CD4-positive, alpha-beta memory T cell (primary cell): ENCODE measurements around the gene ZDHHC14. TPM values are rescaled to one million over a fixed set of nuclear protein-coding genes. Genes with fewer than 3 reads are reported as not detected.

Experiments used
- CTCF ChIA-PET: fragments of 350-600 bp; sonication (Branson Sonifier 250); formaldehyde crosslinking; loops from one replicate; lab custom pipeline; 2021; ENCODE audit warnings: inconsistent platforms; ENCODE audit not compliant: partially characterized antibody; lab: Charles Lee
- POLR2A ChIA-PET: fragments of 350-600 bp; sonication (Branson Sonifier 250); formaldehyde crosslinking; loops from one replicate; lab custom pipeline; 2021; ENCODE audit not compliant: partially characterized antibody; lab: Charles Lee
- DNase-seq, 5 donors: peaks; one replicate each; pipeline versions ENCODE4 v3.0.0 to v3.0.0-alpha.2; 2020 to 2022; ENCODE audit warnings: mixed read lengths in 1 of 5
- H3K27ac ChIP-seq: one replicate; pipeline ENCODE4 v1.7.0; 2013; ENCODE audit warnings: low read depth, low read length
- H3K27me3 ChIP-seq: 2 replicates; pipeline ENCODE4 v1.7.0; 2013; ENCODE audit warnings: mild to moderate bottlenecking, low read length, moderate library complexity; ENCODE audit not compliant: insufficient read depth
- H3K36me3 ChIP-seq: 2 replicates; pipeline ENCODE4 v1.7.0; 2013; ENCODE audit warnings: mild to moderate bottlenecking, low read length, moderate library complexity; ENCODE audit not compliant: insufficient read depth
- H3K4me1 ChIP-seq: 2 replicates; pipeline ENCODE4 v1.7.0; 2013; ENCODE audit warnings: mild to moderate bottlenecking, low read length, moderate library complexity; ENCODE audit not compliant: insufficient read depth
- H3K4me3 ChIP-seq, 2 donors: one replicate each; pipeline ENCODE4 v1.7.0; 2013; ENCODE audit warnings: low read length in 2 of 2, mild to moderate bottlenecking in 1 of 2
- H3K9me3 ChIP-seq, 2 donors: one replicate each; pipeline ENCODE4 v1.7.0; 2013; ENCODE audit warnings: low read length in 2 of 2, control low read depth in 1 of 2; ENCODE audit not compliant: control insufficient read depth in 1 of 2
- H3K27ac Mint-ChIP-seq, 7 donors: one replicate each; pipeline ENCODE4 v1.8.0; 2020 to 2021; ENCODE audit warnings: mixed read lengths in 7 of 7, mild to moderate bottlenecking in 6 of 7, inconsistent platforms in 3 of 7, moderate library complexity in 3 of 7
- H3K27me3 Mint-ChIP-seq, 2 donors: one replicate each; pipeline ENCODE4 v1.8.0; 2020 to 2021; ENCODE audit warnings: mixed read lengths in 2 of 2
- H3K36me3 Mint-ChIP-seq, 2 donors: one replicate each; pipeline ENCODE4 v1.8.0; 2020 to 2021; ENCODE audit warnings: mixed read lengths in 2 of 2, inconsistent platforms in 1 of 2, mild to moderate bottlenecking in 1 of 2
- H3K4me1 Mint-ChIP-seq, 4 donors: one replicate each; pipeline ENCODE4 v1.8.0; 2020 to 2021; ENCODE audit warnings: mixed read lengths in 4 of 4, mild to moderate bottlenecking in 1 of 4
- H3K4me3 Mint-ChIP-seq, 8 donors: one replicate each; pipeline ENCODE4 v1.8.0; 2020 to 2021; ENCODE audit warnings: mixed read lengths in 8 of 8, mild to moderate bottlenecking in 7 of 8, moderate library complexity in 6 of 8, inconsistent platforms in 3 of 8
- H3K9me3 Mint-ChIP-seq, 8 donors: one replicate each; pipeline ENCODE4 v1.8.0; 2020 to 2021; ENCODE audit warnings: mixed read lengths in 8 of 8, mild to moderate bottlenecking in 5 of 8, inconsistent platforms in 3 of 8, moderate library complexity in 1 of 8
- intact Hi-C: fragments of 100-400 bp; cut with micrococcal nuclease; formaldehyde crosslinking; loops from one replicate; pipeline ENCODE4 v1.15.1; 2023
- polyA plus RNA-seq, 2 donors: library from polyadenylated mRNA; unstranded; fragments of 300-500 nt; fragmentation: Illumina TruSeq; gene quantifications; one replicate each; pipeline ENCODE4 v1.2.3, GENCODE V29; 2021
- total RNA-seq, 2 experiments: library from RNA; stranded (reverse); gene quantifications; one replicate each; pipeline ENCODE4 v1.2.3, GENCODE V29; 2021

Gene ZDHHC14
- total and polyA plus RNA-seq, 4 experiments from 2014 or later: 1.5 to 1.9 (median 1.7) TPM

DNA sequence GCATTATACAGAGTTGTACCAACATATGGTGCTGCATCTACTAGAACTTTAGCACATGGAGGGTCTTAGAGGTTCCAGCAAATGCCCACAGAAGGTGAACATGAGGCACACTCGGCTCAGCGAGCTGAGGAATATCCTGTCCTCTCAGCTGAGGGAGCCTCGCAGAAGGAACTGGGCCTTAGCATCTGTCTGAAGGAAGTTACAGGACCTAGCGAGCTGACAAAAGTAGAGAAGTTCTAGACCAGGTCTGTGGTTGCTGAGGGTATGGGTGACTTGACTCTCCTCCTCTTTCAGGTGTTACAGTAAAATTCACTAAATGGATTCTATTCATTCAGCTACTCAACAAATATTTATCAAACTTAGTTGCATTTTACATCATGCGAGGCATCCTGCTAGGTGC lies 157.2 kb downstream of the ZDHHC14 start:
- peak overlapping the region in 1 of 8 donors; percentile 14 for H3K4me3 Mint-ChIP-seq
- CTCF ChIA-PET: no interaction called here
- peaks cover 25 to 46% (median 37%) of the 10 kb centered on the region in 4 donors for H3K4me1 Mint-ChIP-seq
- DNase-seq: no peak
- H3K27ac ChIP-seq: no peak overlapping the region
- peak overlapping the region in 6 of 7 donors; percentile 54 to 87 (median 72) for H3K27ac Mint-ChIP-seq
- POLR2A ChIA-PET: interaction anchor here (0.8 to 1.4 kb wide), 3 partner anchors 11 to 32 kb away, joined by 3 to 6 read pairs (median 3); no protein-coding TSS in a partner anchor
- H3K36me3 Mint-ChIP-seq: peaks cover 0 to 3% of the 10 kb centered on the region in 2 donors
- H3K4me1 ChIP-seq: peaks cover 41% of the 10 kb centered on the region
- peaks cover 0 to 2% (median 0%) of the 10 kb centered on the region in 8 donors for H3K9me3 Mint-ChIP-seq
- no peaks in the 10 kb centered on the region for H3K9me3 ChIP-seq
- no peaks in the 10 kb centered on the region for H3K27me3 Mint-ChIP-seq
- intact Hi-C loops: no loop called here
- H3K27me3 ChIP-seq: no peaks in the 10 kb centered on the region
- H3K4me3 ChIP-seq: no peak overlapping the region
- H3K36me3 ChIP-seq: no peaks in the 10 kb centered on the region

- ChIA-PET CTCF (no interaction called here), POLR2A (interaction anchor here (1.4 kb wide), 2 partner anchors 11 to 32 kb away, joined by 3 to 6 read pairs; no protein-coding TSS in a partner anchor)
- Histone ChIP-seq H3K9me3 (no peaks in the 10 kb centered on the region), H3K4me3 (no peak overlapping the region), H3K27me3 (no peaks in the 10 kb centered on the region), H3K4me1 (peaks cover 41% of the 10 kb centered on the region), H3K36me3 (no peaks in the 10 kb centered on the region), H3K27ac (no peak overlapping the region)
- no peak for DNase-seq
- peak overlapping the region in 5 of 7 donors; percentile 54 to 87 (median 81) for H3K27ac Mint-ChIP-seq
- H3K27me3 Mint-ChIP-seq: no peaks in the 10 kb centered on the region
- intact Hi-C loops: no loop called here
- peak overlapping the region in 2 of 8 donors; percentile 9 to 14 for H3K4me3 Mint-ChIP-seq
- H3K9me3 Mint-ChIP-seq: peaks cover 0 to 2% (median 0%) of the 10 kb centered on the region in 8 donors
- peaks cover 25 to 43% (median 36%) of the 10 kb centered on the region in 4 donors for H3K4me1 Mint-ChIP-seq
- peaks cover 3 to 6% of the 10 kb centered on the region in 2 donors for H3K36me3 Mint-ChIP-seq
Measured at GRCh38 chr6:157538698-157539097, 157.7 kb downstream of the ZDHHC14 start.

DNA sequence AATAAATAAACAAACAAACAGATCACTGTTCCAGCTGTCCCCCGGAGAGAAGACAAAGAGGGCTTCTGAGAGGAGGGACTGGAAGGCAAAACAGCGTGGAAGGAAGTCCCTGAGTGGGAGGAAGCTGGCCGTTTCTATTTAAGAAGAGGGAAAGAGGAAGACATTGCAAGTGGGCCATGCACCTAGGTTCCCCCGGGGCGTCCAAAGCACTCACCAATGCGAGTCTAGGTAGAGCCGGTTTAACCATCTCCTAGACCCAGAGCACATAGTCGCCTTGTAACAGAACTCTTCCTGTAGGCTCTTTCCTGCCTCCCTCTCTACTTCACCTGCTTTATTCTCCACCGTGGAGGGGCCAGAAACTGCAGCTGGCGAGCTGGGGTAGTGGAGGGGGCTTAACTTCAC lies 158.4 kb downstream of the ZDHHC14 start:
- no peak for DNase-seq
- H3K36me3 Mint-ChIP-seq: peaks cover 4 to 7% of the 10 kb centered on the region in 2 donors
- no peak overlapping the region for H3K4me3 Mint-ChIP-seq
- H3K9me3 Mint-ChIP-seq: peaks cover 0 to 2% (median 0%) of the 10 kb centered on the region in 8 donors
- peak overlapping the region in 3 of 7 donors; percentile 6 to 69 (median 17) for H3K27ac Mint-ChIP-seq
- no peaks in the 10 kb centered on the region for H3K36me3 ChIP-seq
- H3K27ac ChIP-seq: no peak overlapping the region
- H3K27me3 ChIP-seq: no peaks in the 10 kb centered on the region
- intact Hi-C loops: no loop called here
- H3K9me3 ChIP-seq: no peaks in the 10 kb centered on the region
- ChIA-PET CTCF (no interaction called here), POLR2A (interaction anchor here (1.4 kb wide), 1 partner anchor 31 kb away, joined by 3 read pairs; no protein-coding TSS in a partner anchor)
- H3K4me1 ChIP-seq: peaks cover 41% of the 10 kb centered on the region
- H3K27me3 Mint-ChIP-seq: no peaks in the 10 kb centered on the region
- peaks cover 25 to 43% (median 36%) of the 10 kb centered on the region in 4 donors for H3K4me1 Mint-ChIP-seq
- no peak overlapping the region for H3K4me3 ChIP-seq

DNA sequence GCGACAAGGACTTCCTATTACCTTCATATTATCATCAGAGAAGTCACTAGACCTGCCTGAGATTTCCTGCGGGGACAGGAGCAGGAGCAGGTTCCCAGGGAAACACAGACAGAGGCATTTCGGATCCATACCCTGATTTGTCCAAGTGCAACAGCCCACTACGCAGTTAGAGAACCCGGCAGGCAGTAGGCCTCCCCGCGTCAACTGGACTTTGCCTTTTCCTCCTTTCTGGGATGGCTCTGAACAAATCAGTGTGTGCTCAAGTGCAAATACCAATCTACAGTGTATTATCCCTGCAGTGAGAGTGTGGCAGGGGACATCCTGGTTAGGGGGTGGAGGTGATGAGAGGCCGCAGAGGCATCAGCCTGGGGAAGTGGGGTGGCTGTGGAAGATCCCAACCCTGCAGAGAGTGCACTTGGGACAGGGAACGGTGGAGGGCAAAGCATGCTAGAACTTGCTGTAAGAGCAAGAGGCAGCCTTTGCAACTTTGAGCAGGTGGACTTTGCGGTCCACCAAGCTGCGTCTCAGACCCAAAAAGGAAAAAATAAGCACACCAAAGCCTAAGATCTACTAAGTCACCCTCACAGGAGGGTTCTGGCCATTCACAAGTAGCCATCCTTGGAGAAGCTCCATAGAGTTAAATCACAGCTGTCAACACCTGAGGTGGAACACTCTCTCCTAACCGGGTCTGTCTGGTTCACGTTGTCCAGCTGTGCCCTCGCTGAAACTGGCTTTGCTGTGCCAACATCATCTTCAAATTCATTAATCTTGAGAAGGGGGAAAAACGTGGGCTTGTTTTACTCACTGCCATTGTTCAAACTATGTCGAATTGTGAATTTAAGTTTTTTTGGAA lies 159.1 kb downstream of the ZDHHC14 start:
- ChIA-PET CTCF (no interaction called here), POLR2A (interaction anchor here (1.4 kb wide), 1 partner anchor 31 kb away, joined by 3 read pairs; no protein-coding TSS in a partner anchor)
- peaks cover 35% of the 10 kb centered on the region for H3K4me1 ChIP-seq

DNA sequence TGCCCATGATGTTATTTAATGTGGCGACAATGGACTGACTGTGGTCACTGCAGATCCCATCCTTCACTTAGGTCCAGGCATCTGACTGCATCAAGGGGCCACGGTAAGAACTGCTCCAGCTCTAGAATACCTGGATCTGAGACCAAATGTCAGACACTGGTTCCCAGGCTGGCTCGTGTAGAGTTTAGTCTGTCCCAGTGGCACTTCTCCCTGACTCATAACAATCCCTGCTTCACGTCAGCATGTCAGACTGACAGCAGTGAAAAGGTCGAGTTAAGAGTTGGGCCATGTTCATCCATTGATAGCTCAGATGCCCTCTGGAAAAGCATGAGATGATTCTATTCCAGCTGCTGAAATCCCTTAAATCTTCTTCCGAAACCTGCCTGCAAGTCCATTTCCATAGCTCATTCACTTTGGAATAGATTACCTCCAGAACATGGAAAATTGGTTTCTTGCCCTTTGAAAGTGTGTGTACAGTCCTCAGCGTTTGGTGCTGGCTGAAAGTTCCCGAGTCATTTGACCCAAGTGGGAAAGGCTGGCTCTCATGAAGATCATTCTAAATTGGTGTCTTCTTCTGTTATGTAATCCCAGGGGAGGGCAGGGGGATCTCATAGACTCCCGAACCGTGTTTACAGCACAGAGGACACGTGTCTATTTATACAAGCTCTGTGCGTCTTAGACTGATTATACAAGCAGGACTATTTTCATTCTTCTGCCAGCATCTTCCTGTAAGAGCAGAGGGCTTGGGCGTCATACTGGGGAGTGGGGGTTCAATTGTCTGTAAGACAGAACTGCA lies 160.8 kb downstream of the ZDHHC14 start:
- H3K27me3 Mint-ChIP-seq: no peaks in the 10 kb centered on the region
- no peak for DNase-seq
- ChIA-PET CTCF (interaction anchor here (1.5 to 1.7 kb wide), 2 partner anchors 12 to 54 kb away, joined by 3 to 4 read pairs; no protein-coding TSS in a partner anchor), POLR2A (interaction anchor here (1.2 kb wide), 1 partner anchor 17 kb away, joined by 3 read pairs; no protein-coding TSS in a partner anchor)
- H3K27ac ChIP-seq: no peak overlapping the region
- H3K36me3 ChIP-seq: no peaks in the 10 kb centered on the region
- no peak overlapping the region for H3K27ac Mint-ChIP-seq
- peaks cover 4 to 17% of the 10 kb centered on the region in 2 donors for H3K36me3 Mint-ChIP-seq
- H3K4me3 ChIP-seq: no peak overlapping the region
- H3K4me1 ChIP-seq: peaks cover 20% of the 10 kb centered on the region
- no peaks in the 10 kb centered on the region for H3K27me3 ChIP-seq
- H3K9me3 Mint-ChIP-seq: peaks cover 0 to 5% (median 0%) of the 10 kb centered on the region in 8 donors
- no peak overlapping the region for H3K4me3 Mint-ChIP-seq
- no peaks in the 10 kb centered on the region for H3K9me3 ChIP-seq
- H3K4me1 Mint-ChIP-seq: peaks cover 8 to 26% (median 18%) of the 10 kb centered on the region in 4 donors
- intact Hi-C loops: no loop called here

More for the DNA sequence above, 159.1 kb downstream of the ZDHHC14 start:
- Histone ChIP-seq H3K4me3 (no peak overlapping the region), H3K9me3 (no peaks in the 10 kb centered on the region), H3K27ac (no peak overlapping the region), H3K27me3 (no peaks in the 10 kb centered on the region), H3K36me3 (no peaks in the 10 kb centered on the region)
- no peaks in the 10 kb centered on the region for H3K27me3 Mint-ChIP-seq
- peaks cover 23 to 40% (median 32%) of the 10 kb centered on the region in 4 donors for H3K4me1 Mint-ChIP-seq
- no peak overlapping the region for H3K4me3 Mint-ChIP-seq
- peaks cover 0 to 4% (median 0%) of the 10 kb centered on the region in 8 donors for H3K9me3 Mint-ChIP-seq
- peaks cover 4 to 13% of the 10 kb centered on the region in 2 donors for H3K36me3 Mint-ChIP-seq
- DNase-seq: no peak
- peak overlapping the region in 1 of 7 donors; percentile 17 for H3K27ac Mint-ChIP-seq
- intact Hi-C loops: no loop called here

DNA sequence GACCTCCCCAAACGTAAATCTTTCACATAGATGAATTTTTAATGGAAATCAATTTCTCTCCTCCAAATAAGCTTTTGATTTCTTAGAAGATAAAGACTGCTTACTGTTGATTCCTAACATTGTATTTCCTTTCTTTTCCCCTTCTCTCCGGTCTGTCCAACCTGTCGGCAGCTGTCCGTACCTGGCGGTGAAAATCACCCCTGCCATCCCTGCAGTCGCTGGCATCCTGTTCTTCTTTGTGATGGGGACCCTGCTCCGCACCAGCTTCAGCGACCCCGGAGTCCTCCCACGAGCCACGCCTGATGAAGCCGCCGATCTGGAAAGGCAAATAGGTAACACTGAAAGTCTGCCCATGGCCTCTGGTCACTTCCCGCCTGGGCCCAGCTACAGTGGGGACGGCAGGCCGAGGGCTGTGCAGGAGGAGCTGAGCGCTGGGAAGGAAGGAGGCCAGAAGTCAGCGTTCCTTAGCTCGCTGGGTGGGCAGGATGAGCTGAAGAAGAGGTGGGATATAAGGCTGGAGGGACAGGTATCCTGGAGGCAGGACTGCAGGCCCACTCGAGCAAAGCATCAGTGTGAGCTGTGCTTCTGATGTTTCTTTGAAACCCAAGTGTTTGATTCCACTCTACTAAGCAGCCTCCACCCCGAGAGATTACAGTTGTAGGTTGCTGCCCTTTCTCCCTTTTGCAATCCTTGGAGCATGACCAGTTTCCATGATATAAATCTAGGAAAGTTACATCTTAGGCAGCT lies 161.6 kb downstream of the ZDHHC14 start:
- H3K27ac Mint-ChIP-seq: no peak overlapping the region
- CTCF ChIA-PET: interaction anchor here (1.5 to 1.9 kb wide), 3 partner anchors 8 to 53 kb away, joined by 3 to 5 read pairs (median 4); no protein-coding TSS in a partner anchor
- H3K4me3 ChIP-seq: no peak overlapping the region

More for the DNA sequence above, 161.6 kb downstream of the ZDHHC14 start:
- Histone ChIP-seq H3K4me1 (peaks cover 12% of the 10 kb centered on the region), H3K27me3 (no peaks in the 10 kb centered on the region), H3K9me3 (no peaks in the 10 kb centered on the region), H3K36me3 (no peaks in the 10 kb centered on the region), H3K27ac (no peak overlapping the region)
- Mint-ChIP-seq H3K9me3 (peaks cover 0 to 5% (median 0%) of the 10 kb centered on the region in 8 donors), H3K4me3 (no peak overlapping the region), H3K27me3 (no peaks in the 10 kb centered on the region), H3K36me3 (peaks cover 4 to 17% of the 10 kb centered on the region in 2 donors), H3K4me1 (peaks cover 4 to 20% (median 12%) of the 10 kb centered on the region in 4 donors)
- DNase-seq: no peak
- intact Hi-C loops: no loop called here
- POLR2A ChIA-PET: no interaction called here
